Glomerular visceral epithelial cell (primary cell): Measurements from ENCODE around the gene LHFPL2.
"Not testable (repeated sequence)": the region's sequence is repeated elsewhere in the genome, so short reads cannot be mapped to it uniquely, and the experiment has no call there.

Experiments used
- DNase-seq: peaks from one replicate; pipeline ENCODE4 v3.0.0-alpha.2; 2016; ENCODE audit errors: extremely low spot score

LHFPL2 gene

DNA sequence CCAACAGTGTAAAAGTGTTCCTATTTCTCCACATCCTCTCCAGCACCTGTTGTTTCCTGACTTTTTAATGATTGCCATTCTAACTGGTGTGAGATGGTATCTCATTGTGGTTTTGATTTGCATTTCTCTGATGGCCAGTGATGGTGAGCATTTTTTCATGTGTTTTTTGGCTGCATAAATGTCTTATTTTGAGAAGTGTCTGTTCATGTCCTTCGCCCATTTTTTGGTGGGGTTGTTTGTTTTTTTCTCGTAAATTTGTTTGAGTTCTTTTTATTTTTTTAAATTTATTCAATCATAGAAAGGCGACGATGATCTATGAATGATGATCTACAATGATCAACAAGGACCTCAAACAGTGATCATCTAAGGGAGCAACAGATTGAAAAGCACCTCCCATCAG, 28.5 kb downstream of the LHFPL2 start:
- not testable (repeated sequence) for DNase-seq

DNA sequence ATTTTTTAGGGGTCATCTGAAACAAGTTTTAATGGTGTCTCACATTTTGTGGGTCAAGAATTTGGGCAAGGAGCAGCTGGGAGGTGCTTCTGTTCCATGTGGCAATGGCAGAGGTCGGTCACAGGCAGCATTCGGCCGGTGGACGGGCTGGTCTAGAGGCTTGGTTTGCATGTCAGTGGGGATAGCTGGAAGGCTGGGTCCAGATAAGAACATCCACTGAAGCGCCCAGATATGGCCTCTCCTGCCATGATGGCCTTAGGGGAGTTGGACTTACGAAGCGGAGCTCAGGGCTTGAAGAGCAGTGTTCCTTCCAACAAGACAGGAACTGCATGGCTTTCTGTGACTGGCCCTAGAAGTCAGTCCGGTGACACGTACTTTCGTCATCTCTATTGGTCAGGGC, 30.3 kb downstream of the LHFPL2 start:
- DNase-seq = no peak

- DNase-seq = no peak
These were observed 32.9 kb downstream of the LHFPL2 start for GRCh38 chr5:78615697-78616096.

GRCh38 chr5:78614816-78615215, 33.8 kb downstream of the LHFPL2 start:
- no peak for DNase-seq

DNA sequence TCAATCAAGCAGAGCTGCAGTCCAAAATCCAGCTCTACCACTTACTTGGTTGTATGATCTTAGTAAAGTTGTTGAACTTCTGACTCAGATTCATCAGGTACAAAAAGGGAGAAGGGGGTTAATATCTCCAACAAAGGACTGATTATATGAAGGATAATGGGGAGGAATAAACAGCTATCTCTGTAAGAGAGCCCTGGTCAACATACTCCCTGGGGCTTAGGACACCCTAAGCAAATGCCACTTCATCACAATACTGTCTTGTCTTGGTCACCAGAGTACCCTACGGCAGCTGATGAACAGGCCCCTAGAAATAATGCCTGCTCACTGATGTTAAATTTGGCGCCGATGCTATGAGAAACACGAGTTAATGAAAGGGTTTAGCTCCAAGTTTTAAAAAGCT, 34.8 kb downstream of the LHFPL2 start:
- DNase-seq = no peak

DNA sequence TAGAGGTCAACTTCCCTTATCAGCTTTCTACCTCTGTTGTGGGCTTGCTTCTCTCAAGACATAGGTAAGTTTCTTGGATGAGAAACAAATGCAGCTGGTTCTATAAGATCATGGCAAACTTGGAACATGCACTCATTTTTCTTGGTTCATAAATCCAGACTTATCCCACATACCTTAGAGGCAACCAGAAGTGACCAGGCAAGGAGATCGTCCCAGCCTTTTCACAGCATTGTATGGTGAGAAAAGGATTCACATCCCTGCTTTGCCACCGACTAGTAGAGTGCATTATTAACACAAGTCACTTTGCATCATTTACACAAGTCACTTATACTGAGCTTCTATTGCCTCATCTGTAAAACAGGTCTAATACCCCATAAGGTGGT, 35.4 kb downstream of the LHFPL2 start:
- DNase-seq = peak; percentile 58

- DNase-seq = no peak
These were observed 36.1 kb downstream of the LHFPL2 start for GRCh38 chr5:78612227-78613150.

GRCh38 chr5:78611126-78611605, 37.4 kb downstream of the LHFPL2 start:
- peak; percentile 67 for DNase-seq

- DNase-seq = peak; percentile 36
These were observed 37.9 kb downstream of the LHFPL2 start for GRCh38 chr5:78610636-78611035.

DNA sequence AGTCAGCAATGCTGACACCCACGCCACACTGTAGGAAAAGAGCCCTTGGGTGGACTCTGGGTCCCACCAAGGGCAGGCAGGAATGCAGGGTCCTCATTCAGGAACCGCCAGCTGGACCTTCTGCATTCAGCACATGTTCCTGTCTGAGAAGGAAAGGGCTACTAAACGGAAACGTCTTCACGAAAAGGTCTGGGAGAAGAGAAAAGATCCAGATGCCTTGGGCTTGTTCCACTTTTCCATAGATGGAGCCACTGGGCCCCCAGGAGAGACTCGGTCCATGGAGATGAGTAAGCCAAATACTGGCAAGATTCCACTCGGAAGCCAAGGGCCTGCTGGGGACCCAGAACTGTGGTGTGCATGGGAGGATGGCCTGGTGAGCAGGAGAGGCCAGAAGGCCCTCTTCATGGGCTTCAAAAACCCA, 38.4 kb downstream of the LHFPL2 start:
- DNase-seq = peak; percentile 53

DNA sequence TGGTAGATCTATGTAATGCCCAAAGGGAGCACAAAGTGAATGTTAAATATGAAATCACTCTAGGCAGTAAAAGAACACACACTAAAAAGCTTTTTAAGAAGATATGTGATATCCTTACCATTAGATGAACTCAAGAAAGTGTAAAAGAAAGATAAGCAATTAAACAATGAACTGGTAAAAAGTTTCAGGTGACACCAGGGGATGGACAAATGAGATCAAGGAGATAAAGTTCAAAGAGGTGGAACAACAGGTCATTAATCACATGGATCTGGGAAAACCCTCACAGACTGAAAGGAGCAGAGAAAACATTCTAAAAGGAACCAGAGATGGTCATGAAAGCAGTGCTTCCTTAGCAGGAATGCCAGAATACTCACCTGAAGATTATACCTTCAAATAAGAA, 40.7 kb downstream of the LHFPL2 start:
- DNase-seq = no peak

- no peak for DNase-seq
These were observed 42.3 kb downstream of the LHFPL2 start for GRCh38 chr5:78606241-78606640.

DNA sequence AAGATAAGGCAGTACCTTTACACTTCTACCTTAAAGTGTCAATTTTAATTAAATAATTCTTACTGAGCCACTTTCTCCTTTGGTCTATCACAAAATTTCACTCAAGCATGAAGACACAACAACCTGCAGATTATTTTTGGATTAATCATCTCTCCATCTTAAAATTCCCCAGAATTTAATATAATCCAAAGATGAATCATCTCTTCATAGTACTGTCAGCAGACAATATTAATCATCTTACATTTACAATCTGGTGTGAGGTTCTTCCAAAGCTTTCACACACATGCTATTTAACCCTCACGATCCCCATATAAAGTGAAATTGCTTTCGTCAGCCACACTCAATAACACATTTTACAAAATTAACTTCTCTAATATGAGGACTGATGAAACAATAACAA, 43.0 kb downstream of the LHFPL2 start:
- DNase-seq = peak; percentile 30

DNA sequence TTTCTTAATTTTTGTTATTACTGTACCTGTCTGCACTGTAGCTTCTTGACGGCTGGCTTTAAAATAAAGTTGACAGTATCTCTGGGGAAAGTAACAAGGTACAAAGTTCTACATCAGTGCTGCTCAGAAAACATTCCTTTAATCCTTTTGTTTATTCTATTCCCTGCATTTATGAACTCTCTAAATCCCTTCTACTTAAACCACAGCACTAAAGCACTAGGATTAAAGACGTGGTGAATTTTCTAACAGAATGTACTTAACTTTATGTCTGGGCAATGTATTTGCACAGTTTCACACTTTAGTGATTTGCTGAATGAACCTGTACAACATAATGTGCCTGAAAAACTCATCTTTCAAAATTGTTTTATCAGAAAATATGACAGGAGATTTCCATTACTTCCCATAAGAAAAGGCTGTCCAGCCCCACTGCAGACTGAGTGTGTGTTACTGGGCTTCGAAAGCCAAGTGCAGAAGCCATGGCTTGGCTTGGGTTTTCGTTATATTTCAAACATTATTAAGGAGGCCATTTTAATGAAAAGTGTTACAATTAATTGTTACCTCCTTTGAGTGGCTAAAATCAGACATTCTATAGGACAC, 43.8 kb downstream of the LHFPL2 start:
- no peak for DNase-seq

GRCh38 chr5:78603636-78604175, 44.9 kb downstream of the LHFPL2 start:
- no peak for DNase-seq

- no peak for DNase-seq
These were observed 46.2 kb downstream of the LHFPL2 start for GRCh38 chr5:78602400-78602799.

DNA sequence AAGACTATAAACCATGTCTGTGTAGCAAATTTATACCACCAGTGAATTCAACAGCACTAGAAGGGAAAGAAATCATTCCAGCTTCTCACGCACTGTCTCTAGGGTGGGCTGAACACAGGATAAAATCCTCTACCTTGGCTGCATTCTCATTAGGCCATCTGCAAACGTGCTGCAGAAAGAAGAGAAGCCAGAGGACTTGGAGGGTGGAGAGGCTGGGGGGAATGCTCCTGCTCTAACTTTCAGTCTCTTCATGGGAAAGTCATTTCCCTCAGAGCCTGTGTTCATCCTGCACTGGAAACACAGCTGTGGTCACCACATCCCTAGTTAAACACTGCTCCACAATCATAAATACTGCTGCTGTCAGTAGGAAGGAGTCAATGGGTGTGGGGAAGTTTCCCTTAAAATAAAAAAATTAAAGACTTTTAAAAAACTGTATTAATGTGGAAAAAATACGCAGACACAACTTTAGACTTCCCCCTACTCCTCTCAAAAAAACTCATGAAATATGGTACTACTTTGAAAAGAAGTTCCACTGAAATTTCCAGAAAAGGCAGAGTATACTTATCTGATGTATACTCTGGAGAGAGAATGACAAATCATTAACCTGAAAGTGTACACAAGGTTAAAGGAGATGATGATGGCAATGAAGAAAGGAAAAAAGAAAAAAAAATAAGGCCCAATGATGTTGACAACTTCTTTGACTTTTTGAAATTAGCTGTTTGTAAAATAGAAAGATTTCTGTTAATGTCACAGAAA, 46.8 kb downstream of the LHFPL2 start:
- DNase-seq = peak; percentile 63

DNA sequence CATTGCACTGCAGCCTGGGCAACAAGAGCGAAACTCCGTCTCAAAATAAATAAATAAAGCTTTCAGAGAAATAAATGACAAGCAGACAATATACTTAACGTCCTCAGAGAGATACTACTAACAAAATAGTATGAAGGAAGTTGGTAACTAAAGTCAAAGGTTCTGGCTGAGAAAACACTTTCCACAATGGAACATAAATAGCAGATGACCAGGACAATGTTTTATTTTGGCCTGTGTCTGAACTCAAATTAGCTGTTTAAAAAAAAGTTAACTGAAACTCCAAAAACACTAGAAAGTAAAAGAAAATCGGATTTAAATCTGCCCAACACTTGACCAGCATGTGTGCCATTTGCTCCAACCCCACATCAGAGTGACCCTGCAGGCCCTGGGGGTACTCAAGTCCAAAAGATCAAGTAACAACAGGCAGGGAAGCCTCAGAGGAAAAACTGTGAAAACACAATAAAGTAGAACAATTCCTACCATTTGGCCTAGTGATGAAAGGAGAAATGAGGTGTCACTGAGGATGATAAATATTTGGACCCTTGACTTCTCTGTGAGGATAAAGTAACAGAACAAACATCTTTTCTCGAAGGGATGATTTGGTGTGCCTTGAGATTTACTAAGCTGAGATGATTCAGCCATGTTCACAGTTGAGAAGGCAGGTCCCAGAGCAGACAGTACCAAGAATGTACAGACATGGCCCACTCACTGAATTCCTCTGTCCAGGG, 47.7 kb downstream of the LHFPL2 start:
- peak; percentile 75 for DNase-seq

- DNase-seq = no peak
These were observed 49.6 kb downstream of the LHFPL2 start for GRCh38 chr5:78598973-78599372.

DNA sequence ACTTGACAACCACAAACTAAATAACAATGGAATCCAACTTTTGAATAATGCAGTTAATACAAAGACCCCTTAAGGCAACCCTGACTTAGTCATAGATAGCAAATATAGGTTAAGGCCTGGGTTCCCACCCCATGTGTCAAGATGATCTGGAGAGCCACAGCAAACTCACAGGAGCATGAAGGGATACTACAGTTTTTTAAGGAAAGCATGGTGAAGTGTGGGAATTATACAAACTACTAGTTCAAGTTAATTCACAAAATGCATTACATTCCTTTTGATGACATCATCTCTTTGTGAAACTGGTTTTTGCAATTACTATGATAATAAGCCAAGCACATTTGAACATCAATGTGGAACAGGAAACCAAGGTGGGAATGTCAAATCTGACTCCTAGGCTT, 50.6 kb downstream of the LHFPL2 start:
- peak; percentile 56 for DNase-seq
